NCI-H526 (cell line): ENCODE data around the gene CD79B.
A peak's percentile ranks its signal among the peaks of the same experiment; 100 is the strongest.
"Not testable (repeated sequence)": the region's sequence is repeated elsewhere in the genome, so short reads cannot be mapped to it uniquely, and the experiment has no call there.

Experiments used
- DNase-seq, 2 experiments: peaks; one replicate each; lab custom pipeline; 2025; lab: John Stamatoyannopoulos, UW

Gene CD79B

DNA sequence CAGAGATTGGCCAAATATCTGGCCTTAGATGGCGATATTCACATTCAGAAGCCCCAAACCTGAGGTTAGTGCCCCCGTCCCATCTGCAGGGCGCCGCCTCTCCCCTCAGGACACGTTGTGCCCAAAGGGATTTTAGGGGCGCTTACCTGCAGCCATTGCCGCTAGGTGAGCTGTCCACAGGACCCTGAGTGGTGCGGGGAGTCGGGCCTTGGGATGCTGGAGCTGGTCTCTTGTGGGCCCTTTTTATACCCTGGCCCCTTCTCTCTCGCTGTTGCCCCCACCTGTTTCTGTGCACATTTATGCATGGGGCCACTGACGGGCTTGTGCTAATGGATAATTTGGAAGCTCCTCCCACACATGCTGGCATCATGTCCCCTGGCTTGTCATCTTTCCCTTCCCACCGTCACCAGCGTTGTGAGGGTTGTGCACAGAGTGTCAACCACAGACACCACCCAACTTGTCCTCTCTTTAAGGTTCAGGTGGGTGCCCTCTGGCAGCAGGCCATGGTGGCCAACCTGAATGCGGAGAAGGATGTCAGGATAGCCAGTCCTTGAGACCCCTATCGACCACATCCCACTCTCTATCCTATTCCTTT, 21.0 kb downstream of the CD79B start, which contains the start of gene CSHL1:
Gene CSHL1 (minus strand): TSS at position 218 of the 595 bp plus-strand sequence. CDS start 62 bp downstream, at position 156.
- DNase-seq, result no peak

DNA sequence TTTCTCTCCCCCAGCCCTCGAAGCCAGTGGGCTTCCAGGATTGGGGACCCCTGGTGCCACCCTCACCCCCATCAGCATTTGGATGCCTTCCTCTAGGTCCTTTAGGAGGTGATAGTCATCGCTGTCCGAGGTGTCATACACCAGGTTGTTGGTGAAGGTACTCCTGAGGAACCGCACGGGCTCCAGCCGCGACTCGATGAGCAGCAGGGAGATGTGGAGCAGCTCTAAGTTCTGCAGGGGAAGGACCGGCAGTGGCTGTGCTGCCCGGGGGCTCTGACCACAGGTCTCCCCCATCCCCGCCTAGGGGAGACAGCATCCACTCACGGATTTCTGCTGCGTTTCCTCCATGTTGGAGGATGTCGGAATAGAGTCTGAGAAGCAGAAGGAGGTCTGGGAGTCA, 22.0 kb downstream of the CD79B start:
- DNase-seq, result no peak

DNA sequence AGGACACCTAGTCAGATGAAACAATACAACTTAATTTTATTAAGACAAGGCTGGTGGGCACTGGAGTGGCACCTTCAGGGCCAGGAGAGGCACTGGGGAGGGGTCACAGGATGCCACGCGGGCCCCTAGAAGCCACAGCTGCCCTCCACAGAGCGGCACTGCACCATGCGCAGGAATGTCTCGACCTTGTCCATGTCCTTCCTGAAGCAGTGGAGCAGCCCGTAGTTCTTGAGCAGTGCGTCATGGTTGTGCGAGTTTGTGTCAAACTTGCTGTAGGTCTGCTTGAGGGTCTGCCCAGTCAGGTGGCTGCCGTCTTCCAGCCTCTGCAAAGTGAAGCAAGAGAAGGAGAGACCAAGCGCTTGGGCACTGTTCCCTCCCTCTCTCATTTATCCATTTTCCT, 22.5 kb downstream of the CD79B start:
- DNase-seq, result not testable (repeated sequence)

DNA sequence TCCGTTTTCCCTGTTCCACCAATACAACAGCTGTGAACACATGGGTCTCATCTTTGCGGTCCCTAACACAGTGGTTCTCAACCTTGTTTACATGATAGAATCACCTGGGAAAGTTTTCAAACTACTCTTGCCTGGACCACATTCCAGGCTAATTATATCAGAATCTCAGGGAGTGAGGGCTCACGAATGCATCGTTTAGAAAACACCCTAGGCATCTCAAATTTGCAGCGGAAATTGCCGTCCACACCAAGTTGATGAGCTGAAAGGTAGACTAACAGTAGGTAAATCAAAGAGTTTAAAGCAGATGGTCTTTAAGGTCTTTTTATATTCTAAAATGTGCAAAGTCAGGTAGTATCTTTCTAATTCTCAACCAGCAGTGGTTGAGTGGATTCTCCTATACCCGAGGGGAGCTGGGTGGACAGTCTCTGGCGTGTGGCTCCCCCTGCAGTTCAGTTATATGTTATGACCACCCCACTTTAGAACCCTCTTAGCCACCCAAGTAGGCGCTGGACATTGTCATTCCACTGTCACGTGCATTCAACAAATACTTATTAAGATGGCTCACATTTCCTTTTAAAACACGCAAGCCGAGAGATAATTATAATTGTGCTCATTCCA, 24.9 kb downstream of the CD79B start:
- peak in 1 of 2 experiments; percentile 35 for DNase-seq

DNA sequence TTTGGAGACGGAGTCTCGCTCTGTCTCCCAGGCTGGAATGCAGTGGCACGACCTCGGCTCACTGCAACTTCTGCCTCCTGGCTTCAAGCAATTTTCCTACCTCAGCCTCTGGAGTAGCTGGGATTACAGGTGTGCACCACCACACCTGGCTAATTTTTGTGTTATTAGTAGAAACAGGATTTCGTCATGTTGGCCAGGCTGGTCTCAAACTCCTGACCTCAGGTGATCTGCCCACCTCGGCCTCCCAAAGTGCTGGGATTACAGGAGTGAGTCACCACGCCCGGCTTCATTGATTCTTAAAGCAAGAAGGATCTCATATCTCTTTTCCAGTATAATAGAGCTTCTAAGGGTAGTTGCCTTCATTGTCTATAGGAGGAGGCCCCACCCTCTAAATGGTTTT, 27.3 kb downstream of the CD79B start:
- DNase-seq, result not testable (repeated sequence)

DNA sequence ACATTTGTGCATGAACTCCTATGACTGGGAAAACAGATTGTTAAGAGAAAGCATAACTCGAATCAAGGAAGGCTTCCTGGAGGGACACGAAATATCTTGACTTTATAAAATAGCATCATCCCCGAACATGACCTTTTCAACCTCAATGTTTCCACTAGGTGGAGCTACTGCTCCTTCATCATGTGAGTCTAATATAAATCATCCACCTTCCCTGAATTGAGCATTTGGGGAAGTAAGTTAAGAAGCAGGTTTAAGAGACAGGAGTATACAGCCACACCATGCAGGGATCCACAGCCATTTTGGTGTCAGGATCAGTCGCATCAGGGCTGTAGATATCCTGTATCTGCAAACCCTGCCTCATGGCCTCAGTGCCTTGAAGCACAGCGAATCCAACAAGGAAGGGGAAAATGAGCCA, 28.3 kb downstream of the CD79B start:
- peak in 1 of 2 experiments; percentile 33 for DNase-seq

DNA sequence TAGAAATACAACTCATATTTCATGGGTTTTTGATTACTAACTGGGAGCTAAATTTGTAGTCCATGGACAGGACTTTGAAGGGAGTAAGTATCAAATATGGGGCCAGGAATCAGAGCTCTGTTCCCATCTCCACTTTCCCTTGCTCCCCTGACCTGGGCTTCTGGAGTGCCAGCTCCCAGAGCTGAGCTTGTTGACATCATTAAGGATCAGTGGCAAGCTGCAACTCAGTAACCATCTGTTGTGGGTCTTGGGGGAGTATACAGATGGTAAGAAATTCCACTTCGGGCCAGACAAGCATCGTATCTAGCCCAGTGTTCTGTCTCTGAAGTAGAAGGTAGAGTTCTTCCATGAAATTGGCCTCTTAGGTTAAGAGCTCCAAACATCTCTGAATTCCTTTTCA, 30.2 kb downstream of the CD79B start:
- not testable (repeated sequence) for DNase-seq

DNA sequence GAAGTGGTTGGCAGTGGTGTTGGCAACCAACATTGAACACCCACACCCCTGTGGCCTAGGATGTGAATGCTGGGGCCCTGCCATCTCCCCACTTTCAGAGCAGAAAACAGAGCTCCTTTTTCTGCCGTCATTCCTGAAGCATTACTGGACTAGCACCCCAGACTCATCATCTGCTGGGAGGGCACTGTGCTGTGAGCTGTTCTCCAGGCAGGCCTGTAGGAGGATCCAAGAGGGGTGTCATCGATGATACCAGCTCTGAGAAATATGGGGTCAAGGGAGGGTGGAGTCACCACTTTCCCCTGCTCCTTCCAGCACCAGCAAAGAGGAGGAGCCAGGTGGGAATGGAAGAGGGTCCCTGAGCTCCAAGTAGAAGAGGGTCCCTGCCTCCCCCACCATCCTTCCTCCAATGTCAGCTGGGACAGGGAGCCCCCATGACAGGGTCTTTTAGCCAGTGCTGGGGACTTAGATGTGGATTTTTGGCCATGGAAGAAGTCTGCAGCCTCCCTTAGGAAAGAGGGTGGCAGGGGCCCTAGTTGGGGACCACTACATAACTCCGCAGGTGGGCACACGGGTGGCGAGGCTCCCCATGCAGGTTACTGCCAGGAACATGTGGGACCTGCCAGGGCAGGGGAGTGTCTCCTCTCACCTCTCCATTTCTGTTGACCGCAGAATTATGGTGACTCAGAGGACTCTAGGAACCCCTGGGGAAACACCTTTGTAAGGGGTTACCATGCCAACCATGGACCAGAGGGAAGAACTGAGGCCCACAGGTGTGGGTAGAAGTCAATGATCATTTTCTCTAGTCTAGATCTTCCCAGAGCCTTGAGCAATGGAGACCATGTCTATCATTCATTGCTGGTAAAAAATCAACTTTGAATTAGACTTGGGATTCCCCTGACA, 33.0 kb downstream of the CD79B start:
- not testable (repeated sequence) for DNase-seq

DNA sequence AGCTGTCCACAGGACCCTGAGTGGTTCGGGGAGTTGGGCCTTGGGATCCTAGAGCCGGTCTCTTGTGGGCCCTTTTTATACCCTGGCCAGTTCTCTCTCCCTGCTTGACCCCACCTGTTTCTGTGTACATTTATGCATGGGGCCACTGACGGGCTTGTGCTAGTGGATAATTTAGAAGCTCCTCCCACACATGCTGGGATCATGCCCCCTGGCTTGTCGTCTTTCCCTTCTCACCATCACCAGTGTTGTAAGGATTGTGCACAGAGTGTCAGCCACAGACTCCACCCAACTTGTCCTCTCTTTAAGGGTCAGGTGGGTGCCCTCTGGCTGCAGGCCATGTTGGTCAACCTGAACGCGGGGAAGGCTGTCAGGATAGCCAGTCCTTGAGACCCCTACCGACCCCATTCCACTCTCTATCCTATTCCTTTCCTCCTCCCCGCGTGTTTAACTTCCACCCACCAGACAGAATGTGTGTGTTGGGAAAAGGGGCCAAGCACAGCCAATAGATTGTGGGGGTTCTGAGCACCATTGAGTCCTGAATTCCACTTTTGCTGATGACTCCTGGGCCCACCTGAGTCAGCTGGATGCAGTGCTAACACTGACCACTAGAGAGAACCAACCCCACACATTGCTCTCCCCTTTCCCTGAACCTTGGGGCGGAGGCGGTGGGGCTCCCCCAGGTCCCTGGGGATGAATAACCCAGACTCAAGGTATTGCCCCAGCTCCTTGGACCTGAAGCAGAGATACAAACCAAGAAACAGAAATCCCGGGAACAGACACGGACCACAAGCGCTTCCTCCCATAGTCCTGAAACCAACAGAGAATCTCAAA, 35.4 kb downstream of the CD79B start, which contains the start of gene CSH1:
Gene CSH1 (minus strand): TSS at position 51 of the 831 bp plus-strand sequence. CDS start 63 bp downstream, outside the sequence.
- DNase-seq, result not testable (repeated sequence)

DNA sequence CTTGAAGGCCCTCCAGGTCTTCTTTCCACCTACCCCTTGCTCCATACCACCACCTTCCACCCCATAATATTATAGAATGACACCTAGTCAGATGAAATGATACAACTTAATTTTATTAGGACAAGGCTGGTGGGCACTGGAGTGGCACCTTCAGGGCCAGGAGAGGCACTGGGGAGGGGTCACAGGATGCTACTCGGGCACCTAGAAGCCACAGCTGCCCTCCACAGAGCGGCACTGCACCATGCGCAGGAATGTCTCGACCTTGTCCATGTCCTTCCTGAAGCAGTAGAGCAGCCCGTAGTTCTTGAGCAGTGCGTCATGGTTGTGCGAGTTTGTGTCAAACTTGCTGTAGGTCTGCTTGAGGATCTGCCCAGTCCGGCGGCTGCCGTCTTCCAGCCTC, 37.3 kb downstream of the CD79B start:
- not testable (repeated sequence) for DNase-seq

DNA sequence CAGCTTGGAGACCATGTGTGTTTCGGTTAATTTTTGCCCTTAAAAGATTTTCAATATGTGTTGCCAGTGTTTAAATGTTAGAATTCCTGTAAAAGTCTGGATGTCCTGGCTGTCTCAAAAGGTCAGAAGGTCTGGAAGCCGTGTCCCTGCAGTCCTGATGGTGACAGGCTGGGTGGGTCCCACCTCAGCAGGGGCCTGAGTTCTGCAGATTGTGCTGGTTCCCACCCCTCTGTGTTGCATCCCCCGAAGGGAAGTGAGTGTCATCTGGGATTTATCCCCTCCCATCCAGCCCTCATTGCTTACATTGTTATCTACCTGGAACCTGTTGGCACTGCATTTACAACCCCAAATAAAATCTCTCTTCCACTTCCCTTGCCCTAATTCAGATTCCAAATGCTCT, 38.1 kb downstream of the CD79B start:
- DNase-seq, result not testable (repeated sequence)

DNA sequence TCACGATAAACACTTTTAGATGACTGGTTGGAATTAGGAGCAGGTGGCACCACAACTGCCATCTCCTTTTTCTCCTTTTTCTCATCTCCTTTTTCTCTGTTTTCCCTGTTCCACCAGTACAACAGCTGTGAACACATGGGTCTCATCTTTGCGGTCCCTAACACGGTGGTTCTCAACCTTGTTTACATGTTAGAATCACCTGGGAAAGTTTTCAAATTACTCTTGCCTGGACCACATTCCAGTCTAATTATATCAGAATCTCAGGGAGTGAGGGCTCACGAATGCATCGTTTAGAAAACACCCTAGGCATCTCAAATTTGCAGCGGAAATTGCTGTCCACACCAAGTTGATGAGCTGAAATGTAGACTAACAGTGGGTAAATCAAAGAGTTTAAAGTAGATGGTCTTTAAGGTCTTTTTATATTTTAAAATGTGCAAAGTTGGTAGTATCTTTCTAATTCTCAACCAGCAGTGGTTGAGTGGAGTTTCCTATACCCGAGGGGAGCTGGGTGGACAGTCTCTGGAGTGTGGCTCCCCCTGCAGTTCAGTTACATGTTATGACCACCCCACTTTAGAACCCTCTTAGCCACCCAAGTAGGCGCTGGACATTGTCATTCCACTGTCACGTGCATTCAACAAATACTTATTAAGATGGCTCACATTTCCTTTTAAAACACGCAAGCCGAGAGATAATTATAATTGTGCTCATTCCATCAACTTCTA, 39.7 kb downstream of the CD79B start:
- DNase-seq, result peak in 1 of 2 experiments; percentile 30

DNA sequence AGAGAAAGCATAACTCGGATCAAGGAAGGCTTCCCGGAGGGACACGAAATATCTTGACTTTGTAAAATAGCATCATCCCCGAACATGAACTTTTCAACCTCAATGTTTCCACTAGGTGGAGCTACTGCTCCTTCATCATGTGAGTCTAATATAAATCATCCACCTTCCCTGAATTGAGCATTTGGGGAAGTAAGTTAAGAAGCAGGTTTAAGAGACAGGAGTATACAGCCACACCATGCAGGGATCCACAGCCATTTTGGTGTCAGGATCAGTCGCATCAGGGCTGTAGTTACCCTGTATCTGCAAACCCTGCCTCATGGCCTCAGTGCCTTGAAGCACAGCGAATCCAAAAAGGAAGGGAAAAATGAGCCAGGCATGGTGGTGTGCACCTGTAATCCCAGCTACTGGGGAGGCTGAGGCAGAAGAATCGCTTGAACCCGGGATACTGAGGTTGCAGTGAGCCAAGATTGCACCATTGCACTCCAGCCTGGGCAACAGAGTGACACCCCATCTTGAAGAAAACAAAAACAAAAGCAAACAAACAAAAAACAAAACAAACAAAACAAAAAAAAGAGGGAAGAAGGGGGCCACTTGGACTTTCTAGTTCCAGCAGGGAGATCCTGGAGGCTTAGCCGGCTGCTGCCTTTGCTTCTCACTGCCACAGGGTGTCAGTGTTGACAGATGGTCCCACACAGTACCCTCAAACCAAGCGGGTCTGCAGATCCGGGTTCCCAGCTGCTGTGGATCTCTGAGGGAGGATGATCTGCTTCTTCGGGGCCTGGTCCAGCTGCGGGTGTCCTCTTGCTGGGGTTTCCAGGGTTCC, 42.9 kb downstream of the CD79B start:
- peak; percentile 11 to 52 for DNase-seq

DNA sequence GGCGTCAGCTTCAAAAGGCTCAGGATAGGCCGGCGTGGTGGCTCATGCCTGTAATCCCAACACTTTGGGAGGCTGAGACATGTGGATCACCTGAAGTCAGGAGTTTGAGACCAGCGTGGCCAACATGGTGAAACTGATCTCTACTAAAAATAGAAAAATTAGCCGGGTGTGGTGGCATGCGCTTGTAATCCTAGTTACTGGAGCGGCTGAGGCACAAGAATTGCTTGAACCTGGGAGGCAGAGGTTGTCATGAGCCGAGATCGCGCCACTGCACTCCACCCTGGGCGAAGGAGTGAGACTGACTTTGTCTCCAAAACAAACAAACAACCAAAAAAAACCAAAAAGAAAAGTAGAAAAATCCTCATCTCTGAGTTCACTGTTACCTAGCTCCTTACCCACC, 47.0 kb downstream of the CD79B start:
- DNase-seq, result not testable (repeated sequence)

DNA sequence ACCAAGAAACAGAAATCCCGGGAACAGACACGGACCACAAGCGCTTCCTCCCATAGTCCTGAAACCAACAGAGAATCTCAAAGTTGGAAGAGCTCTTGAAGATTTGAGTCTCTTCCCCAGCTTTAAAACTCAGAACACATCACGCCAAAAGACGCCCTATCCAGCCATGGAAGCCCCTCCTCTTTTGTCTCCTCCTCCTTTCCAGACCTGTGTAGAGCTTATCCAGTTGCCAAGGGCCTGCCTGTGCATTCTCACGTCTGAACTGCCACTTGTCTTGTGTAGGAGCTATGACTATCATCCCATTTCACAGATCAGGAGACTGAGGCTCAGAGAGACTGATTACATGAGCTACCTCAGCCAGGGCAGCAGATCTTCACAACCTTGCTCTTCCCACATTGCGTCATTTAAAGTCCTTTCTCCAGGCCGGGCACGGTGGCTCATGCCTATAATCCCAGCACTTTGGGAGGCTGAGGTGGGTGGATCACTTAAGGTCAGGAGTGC, 49.5 kb downstream of the CD79B start:
- not testable (repeated sequence) for DNase-seq

DNA sequence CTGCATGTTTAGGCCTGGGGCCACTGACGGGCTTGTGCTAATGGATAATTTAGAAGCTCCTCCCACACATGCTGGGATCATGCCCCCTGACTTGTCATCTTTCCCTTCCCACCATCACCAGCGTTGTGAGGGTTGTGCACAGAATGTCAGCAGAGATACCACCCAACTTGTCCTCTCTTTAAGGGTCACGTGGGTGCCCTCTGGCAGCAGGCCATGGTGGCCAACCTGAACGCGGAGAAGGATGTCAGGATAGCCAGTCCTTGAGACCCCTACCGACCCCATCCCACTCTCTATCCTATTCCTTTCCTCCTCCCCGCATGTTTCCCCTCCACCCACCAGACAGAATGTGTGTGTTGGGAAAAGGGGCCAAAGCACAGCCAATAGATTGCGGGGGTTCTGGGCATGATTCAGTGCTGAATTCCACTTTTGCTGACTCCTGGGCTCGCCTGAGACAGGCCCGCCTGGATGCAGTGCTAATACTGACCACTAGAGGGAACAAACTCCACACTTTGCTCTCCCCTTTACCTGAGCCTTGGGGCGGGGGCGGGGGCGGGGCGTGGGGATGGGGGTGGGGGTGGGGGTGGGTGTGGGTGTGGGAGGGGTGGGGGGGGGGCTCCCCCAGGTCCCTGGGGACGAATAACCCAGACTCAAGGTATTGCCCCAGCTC, 50.1 kb downstream of the CD79B start, which contains the start of gene GH2:
Gene GH2 (minus strand): TSS at position 10 of the 667 bp plus-strand sequence. CDS start 143 bp downstream, outside the sequence.
- DNase-seq, result peak in 1 of 2 experiments; percentile 57

DNA sequence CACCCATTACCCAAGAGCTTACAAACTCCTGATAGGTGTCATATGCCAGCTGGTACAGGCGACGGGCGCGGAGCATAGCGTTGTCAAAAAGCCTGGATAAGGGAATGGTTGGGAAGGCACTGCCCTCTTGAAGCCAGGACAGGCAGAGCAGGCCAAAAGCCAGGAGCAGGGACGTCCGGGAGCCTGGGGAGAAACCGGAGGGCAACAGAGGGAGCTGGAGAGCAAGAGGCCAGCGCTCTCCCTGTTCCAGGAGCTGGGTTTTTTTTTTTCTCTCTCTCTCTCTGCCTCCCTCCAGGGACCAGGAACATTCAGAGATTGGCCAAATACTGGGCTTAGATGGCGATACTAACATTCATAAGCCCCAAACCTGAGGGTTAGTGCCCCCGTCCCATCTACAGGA, 50.8 kb downstream of the CD79B start:
- DNase-seq, result not testable (repeated sequence)

DNA sequence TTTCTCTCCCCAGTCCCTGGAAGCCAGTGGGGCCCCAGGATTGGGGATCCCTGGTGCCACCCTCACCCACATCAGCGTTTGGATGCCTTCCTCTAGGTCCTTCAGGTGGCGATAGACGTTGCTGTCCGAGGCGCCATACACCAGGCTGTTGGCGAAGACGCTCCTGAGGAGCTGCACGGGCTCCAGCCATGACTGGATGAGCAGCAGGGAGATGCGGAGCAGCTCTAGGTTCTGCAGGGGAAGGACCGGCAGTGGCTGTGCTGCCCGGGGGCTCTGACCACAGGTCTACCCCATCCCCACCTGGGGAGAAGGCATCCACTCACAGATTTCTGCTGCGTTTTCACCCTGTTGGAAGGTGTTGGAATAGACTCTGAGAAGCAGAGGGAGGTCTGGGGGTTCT, 51.4 kb downstream of the CD79B start:
- no peak for DNase-seq
